A549 treated with Hydrocortisone at 1 μM for 4 hours (cell line): ENCODE data around the gene SNAPC3. TPM values are rescaled to one million over a fixed set of nuclear protein-coding genes. Genes with fewer than 3 reads are reported as not detected.

Experiments
- total RNA-seq: library from RNA; stranded (reverse); fragments of 200-300 nt; extraction: Qiagen RNA extraction; gene quantifications from 5 replicates; pipeline ENCODE4 v1.2.3, GENCODE V29; 2022

The SNAPC3 gene
- total RNA-seq: 14.9 to 20.0 TPM (median 18.3 TPM) in 5 replicates

GRCh38 chr9:15422372-15423230, at the start of gene SNAPC3:
TSS of gene SNAPC3 (plus strand) at chr9:15422876. CDS start at chr9:15422880, 4 bp downstream.

DNA sequence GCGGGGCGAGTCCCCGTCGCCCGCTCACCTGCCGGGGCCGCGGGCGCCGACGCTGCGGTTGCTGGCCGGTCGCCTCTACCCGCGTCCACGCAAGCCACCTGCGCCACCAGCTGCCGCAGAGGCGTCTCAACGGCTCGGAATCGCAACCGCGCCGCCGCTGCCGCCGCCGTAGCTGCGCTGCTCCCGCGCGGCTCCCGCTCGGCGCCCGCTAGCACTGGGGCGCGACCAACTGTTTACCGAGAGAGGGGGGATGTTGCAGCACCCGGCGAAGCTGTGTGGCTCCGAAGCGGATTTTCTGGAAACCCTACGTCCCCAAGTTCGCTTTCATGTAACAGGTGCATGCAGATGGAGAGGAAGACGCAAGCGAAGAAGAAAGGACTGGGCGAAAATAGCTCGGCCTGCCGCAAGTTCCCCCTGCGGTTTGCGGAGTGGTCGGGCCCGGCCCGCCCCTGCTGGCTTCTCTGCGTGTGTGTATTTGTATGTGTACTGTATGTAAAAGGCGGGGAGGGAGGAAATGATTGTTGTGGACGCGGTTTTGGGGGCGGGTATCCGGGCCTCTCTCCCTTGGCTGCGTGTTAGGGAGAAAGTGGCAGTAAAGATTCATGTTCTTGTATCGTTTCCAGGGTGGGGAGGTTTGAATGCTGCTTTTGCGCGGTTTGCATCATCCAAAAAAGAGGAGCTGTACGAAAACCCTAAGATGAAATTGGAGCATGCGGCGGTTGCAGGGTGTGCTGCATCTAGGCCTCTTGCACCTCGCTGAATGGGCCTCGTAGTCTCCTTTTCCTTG, 88.3 kb downstream of the SNAPC3 start, which contains the start of gene PSIP1:
PSIP1 (minus strand) TSS at position 182 of the 787 bp plus-strand sequence. CDS start 782 bp downstream, outside the sequence.

Other genes with a start within 250 kb of the SNAPC3 start
- gene TTC39B, start 115.7 kb upstream of the SNAPC3 start, total RNA-seq: 0.70 to 1.9 TPM (median 1.4 TPM) in 5 replicates
- gene PSIP1, start 88.1 kb downstream of the SNAPC3 start, total RNA-seq: 44.1 to 57.2 TPM (median 51.4 TPM) in 5 replicates
- 0.28 to 0.53 TPM (median 0.37 TPM) in 5 replicates for gene CCDC171, start 130.2 kb downstream of the SNAPC3 start, total RNA-seq